Stomach (tissue), 9 donors: Measurements from ENCODE around the gene CYP17A1. TPM values are rescaled to one million over a fixed set of nuclear protein-coding genes. Genes with fewer than 3 reads are reported as not detected.
A peak's percentile ranks its signal among the peaks of the same experiment; 100 is the strongest.

Experiments
- DNase-seq, 2 donors: peaks; one replicate each; pipeline versions ENCODE4 v3.0.0 to v3.0.0-alpha.2; 2013 to 2019
- H3K27ac ChIP-seq, 5 donors: fragments of 200-600 bp in 4 of 5; sonication (generic) in 4 of 5; one replicate each; pipeline ENCODE4 v1.5.1; 2013 to 2019; ENCODE audit warnings: mild to moderate bottlenecking in 1 of 5, moderate library complexity in 1 of 5
- H3K27me3 ChIP-seq, 3 donors: fragments of 200-600 bp; sonication (generic); one replicate each; pipeline ENCODE4 v1.5.1; 2017 to 2019; ENCODE audit warnings: mixed run types in 1 of 3
- H3K36me3 ChIP-seq, 4 donors: fragments of 200-600 bp; sonication (generic); 1 replicate in 3 of 4; 2 replicates in 1 of 4; pipeline ENCODE4 v1.5.1; 2016 to 2019
- H3K4me1 ChIP-seq, 4 donors: fragments of 200-600 bp; sonication (generic); one replicate each; pipeline ENCODE4 v1.5.1; 2016 to 2019
- H3K4me3 ChIP-seq, 4 donors: fragments of 200-600 bp; sonication (generic) in 3 of 4; one replicate each; pipeline ENCODE4 v1.5.1; 2016 to 2019; ENCODE audit warnings: mild to moderate bottlenecking in 1 of 4
- H3K9me3 ChIP-seq, 4 donors: fragments of 200-600 bp; sonication (generic); one replicate each; pipeline ENCODE4 v1.5.1; 2016 to 2019
- POLR2A ChIP-seq, 4 donors: fragments of 450-650 bp; IDR thresholded peaks; one replicate each; pipeline ENCODE4 v1.6.1; 2016; ENCODE audit warnings: antibody characterized with exemption in 4 of 4, control low read depth in 2 of 4, mild to moderate bottlenecking in 1 of 4, moderate library complexity in 1 of 4
- POLR2AphosphoS5 ChIP-seq, 3 donors: sonication (generic); formaldehyde crosslinking; IDR thresholded peaks; one replicate each; pipeline ENCODE4 v1.6.1; 2016; ENCODE audit warnings: antibody characterized with exemption in 3 of 3
- WGBS, 5 donors: extraction: QIAGEN DNeasy Blood & Tissue Kit in 3 of 5; methylation state at CpG; one replicate each; pipeline versions ENCODE4 v1.1.5 to v1.1.7; 2013 to 2018; 5-methylcytosine and 5-hydroxymethylcytosine counted together
- intact Hi-C: fragments of 100-400 bp; cut with DNase I; formaldehyde crosslinking; loops from one replicate; pipeline ENCODE4 v1.15.1; 2023; ENCODE audit warnings: low total_unique reads
- polyA plus RNA-seq, 3 donors: library from polyadenylated mRNA; stranded (reverse); fragments of 200-250 nt; gene quantifications; one replicate each; pipeline ENCODE4 v1.2.3, GENCODE V29; 2013
- small RNA-seq, 4 donors: library from RNA; depleted of rRNA; stranded (forward); fragments of <200 nt; gene quantifications; one replicate each; pipeline ENCODE3, GENCODE V24; 2016
- total RNA-seq, 5 donors: library from RNA; depleted of rRNA; stranded (reverse); fragments of >200 nt; gene quantifications; one replicate each; pipeline versions ENCODE4 v1.1.0 to v1.2.3, GENCODE V29; 2014 to 2016
- TF ChIP-seq, protein P1 (sequence below), 7 experiments: fragments of 450-650 bp in 4 of 7; fragments of 200-600 bp in 3 of 7; sonication (generic) in 3 of 7; IDR thresholded peaks; one replicate each; pipeline ENCODE4 v1.5.1; 2016 to 2019; ENCODE audit warnings: antibody characterized with exemption in 7 of 7, control low read depth in 2 of 7, mild to moderate bottlenecking in 1 of 7
- donor health status: healthy with polysubstance abuse.
- donor health status: Bipolar disorder and iron deficiency.
- donor health status: healthy.

The CYP17A1 gene
- total and polyA plus RNA-seq, 8 donors = 0.30 to 106 (median 0.37) TPM; not detected in 5

DNA sequence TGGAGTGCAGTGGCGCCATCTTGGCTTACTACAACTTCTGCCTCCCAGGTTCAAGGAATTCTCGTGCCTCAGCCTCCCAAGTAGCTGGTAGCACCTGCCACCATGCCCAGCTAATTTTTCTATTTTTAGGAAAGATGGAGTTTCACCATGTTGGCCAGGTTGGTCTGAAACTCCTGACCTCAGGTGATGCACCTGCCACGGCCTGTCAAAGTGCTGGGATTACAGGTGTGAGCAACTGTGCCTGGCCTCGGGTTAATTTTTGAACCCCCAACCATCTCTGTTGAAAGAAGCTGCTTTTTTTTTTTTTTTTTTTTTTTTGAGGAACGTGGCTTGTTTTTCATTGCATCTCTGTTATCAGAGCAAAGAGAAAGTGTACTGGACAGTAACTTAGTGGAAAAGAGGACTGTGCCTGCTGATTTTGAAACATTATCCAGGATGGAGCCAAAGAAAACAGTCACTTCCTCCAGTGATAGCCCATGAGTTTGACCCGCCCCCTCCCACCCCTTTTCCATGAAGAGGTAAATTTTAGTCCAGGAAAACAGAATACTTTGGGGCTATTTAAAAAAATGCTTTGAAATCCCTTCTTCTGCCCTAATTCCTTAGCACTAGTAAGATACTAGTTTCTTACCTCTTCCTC is 55.2 kb downstream of the CYP17A1 start:
- peak overlapping the region in 1 of 4 donors; percentile 9 for H3K4me3 ChIP-seq
- H3K4me1 ChIP-seq = peaks cover 76 to 98% (median 88%) of the 10 kb centered on the region in 4 donors
- no peaks in the 10 kb centered on the region for H3K9me3 ChIP-seq
- TF ChIP-seq POLR2AphosphoS5 (IDR thresholded peaks at IDR 0.05) (peak in 1 of 3 donors; percentile 14), POLR2A (IDR thresholded peaks at IDR 0.05) (no peak)
- peak overlapping the region; percentile 72 to 92 (median 89) for H3K27ac ChIP-seq
- no peak for DNase-seq
- H3K36me3 ChIP-seq = no peaks in the 10 kb centered on the region
- intact Hi-C loops = no loop called here
- 62 to 71% (median 67%) methylated on average over 6 of the region's 6 CpGs for WGBS, 5 donors
- no peaks in the 10 kb centered on the region for H3K27me3 ChIP-seq

DNA sequence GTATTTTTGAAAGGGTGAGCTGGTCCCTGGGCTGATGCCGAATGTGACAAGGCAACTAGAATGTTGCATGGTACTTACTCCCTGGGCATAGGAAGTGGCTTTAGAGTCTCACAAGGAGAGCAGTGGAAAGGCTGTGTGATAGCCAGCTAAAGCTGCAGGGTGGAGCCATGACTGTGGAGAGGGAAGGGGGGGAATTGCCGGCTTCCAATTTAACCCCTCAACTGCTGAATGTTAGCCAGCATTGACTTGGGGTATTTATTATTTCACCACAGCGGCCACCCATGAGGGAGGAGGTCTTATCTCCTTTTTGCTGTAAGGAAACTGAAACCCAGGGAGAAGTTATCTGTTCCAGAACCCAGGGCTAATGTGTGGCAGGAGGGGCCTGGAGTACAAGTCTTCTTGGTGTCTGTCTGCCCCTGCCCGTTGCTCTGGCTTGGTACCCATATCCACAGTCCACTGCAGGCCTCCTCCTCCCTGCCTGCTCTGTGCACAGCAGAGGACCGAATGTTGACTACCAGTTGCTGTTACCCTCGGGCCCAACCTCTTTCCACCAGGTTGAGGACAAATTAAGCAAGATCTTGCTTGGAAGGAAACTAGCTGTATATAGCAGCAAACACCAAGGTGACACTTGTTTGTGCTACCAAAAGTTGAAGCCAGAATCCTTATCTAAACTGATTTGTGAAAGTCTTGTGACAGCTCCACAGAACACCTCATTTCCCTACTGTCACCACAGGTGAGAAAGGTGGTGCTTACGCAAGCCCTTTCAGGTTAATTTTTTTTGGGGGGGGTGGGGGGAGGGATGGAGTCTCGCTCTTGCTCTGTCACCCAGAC is 55.9 kb downstream of the CYP17A1 start:
- H3K4me1 ChIP-seq = peaks cover 79 to 98% (median 89%) of the 10 kb centered on the region in 4 donors
- intact Hi-C loops = no loop called here
- no peak overlapping the region for H3K4me3 ChIP-seq
- TF ChIP-seq, protein P1, sequence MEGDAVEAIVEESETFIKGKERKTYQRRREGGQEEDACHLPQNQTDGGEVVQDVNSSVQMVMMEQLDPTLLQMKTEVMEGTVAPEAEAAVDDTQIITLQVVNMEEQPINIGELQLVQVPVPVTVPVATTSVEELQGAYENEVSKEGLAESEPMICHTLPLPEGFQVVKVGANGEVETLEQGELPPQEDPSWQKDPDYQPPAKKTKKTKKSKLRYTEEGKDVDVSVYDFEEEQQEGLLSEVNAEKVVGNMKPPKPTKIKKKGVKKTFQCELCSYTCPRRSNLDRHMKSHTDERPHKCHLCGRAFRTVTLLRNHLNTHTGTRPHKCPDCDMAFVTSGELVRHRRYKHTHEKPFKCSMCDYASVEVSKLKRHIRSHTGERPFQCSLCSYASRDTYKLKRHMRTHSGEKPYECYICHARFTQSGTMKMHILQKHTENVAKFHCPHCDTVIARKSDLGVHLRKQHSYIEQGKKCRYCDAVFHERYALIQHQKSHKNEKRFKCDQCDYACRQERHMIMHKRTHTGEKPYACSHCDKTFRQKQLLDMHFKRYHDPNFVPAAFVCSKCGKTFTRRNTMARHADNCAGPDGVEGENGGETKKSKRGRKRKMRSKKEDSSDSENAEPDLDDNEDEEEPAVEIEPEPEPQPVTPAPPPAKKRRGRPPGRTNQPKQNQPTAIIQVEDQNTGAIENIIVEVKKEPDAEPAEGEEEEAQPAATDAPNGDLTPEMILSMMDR (IDR thresholded peaks at IDR 0.05) = no peak
- TF ChIP-seq POLR2AphosphoS5 (IDR thresholded peaks at IDR 0.05) (no peak), POLR2A (IDR thresholded peaks at IDR 0.05) (no peak)
- H3K9me3 ChIP-seq = no peaks in the 10 kb centered on the region
- no peaks in the 10 kb centered on the region for H3K36me3 ChIP-seq
- H3K27me3 ChIP-seq = no peaks in the 10 kb centered on the region
- peak overlapping the region; percentile 60 to 92 (median 89) for H3K27ac ChIP-seq
- DNase-seq = peak in 1 of 2 donors; percentile 30
- WGBS, 5 donors = 36 to 58% (median 49%) methylated on average over 5 to 8 of the region's 8 CpGs

Small RNAs within 50 kb of the gene (small RNA-seq; reads per million reads assigned to genes)
- gene AS3MT = 0 reads per million in 4 donors
- gene RF00026 = 0 reads per million in 4 donors
- gene RNU6-1231P = 0 reads per million in 4 donors

Other genes starting within 250 kb of the CYP17A1 start
- 100 to 1,000 TPM in 3 of 5 donors, 10 to 100 TPM in 2; 40.0 to 253 (median 149) TPM for gene TRIM8, start 192.9 kb downstream of the CYP17A1 start, total RNA-seq
- gene TRIM8, start 192.9 kb downstream of the CYP17A1 start, polyA plus RNA-seq = 10 to 100 TPM; 45.6 to 83.2 (median 68.4) TPM
- 1 to 10 TPM in 4 of 5 donors, under 1 TPM in 1; 0.58 to 8.4 (median 3.1) TPM for gene ARL3, start 123.0 kb downstream of the CYP17A1 start, total RNA-seq
- 10 to 100 TPM in 2 of 3 donors, 1 to 10 TPM in 1; 8.9 to 17.0 (median 11.7) TPM for gene ARL3, start 123.0 kb downstream of the CYP17A1 start, polyA plus RNA-seq
- 100 to 1,000 TPM in 1 of 5 donors, 10 to 100 TPM in 3, 1 to 10 TPM in 1; 8.7 to 267 (median 13.2) TPM for gene SFXN2, start 122.8 kb downstream of the CYP17A1 start, total RNA-seq
- 10 to 100 TPM in 1 of 3 donors, 1 to 10 TPM in 2; 4.7 to 10.7 (median 7.5) TPM for gene SFXN2, start 122.8 kb downstream of the CYP17A1 start, polyA plus RNA-seq
- 100 to 1,000 TPM in 1 of 5 donors, 10 to 100 TPM in 4; 25.5 to 140 (median 43.3) TPM for gene WBP1L, start 93.5 kb downstream of the CYP17A1 start, total RNA-seq
- 10 to 100 TPM; 15.1 to 27.5 (median 25.4) TPM for gene WBP1L, start 93.5 kb downstream of the CYP17A1 start, polyA plus RNA-seq
- 10 to 100 TPM in 4 of 5 donors, 1 to 10 TPM in 1; 9.9 to 59.3 (median 32.6) TPM for gene BORCS7, start 16.8 kb upstream of the CYP17A1 start, total RNA-seq
- 10 to 100 TPM; 20.0 to 39.0 (median 33.1) TPM for gene BORCS7, start 16.8 kb upstream of the CYP17A1 start, polyA plus RNA-seq
- gene AS3MT, start 32.1 kb upstream of the CYP17A1 start, total RNA-seq = 1 to 10 TPM in 3 of 5 donors, under 1 TPM in 1, not detected in 1; 0.43 to 7.6 (median 4.4) TPM
- 1 to 10 TPM; 3.6 to 6.4 (median 3.9) TPM for gene AS3MT, start 32.1 kb upstream of the CYP17A1 start, polyA plus RNA-seq
- 10 to 100 TPM in 3 of 5 donors, 1 to 10 TPM in 2; 5.3 to 45.5 (median 15.2) TPM for gene CNNM2, start 80.9 kb upstream of the CYP17A1 start, total RNA-seq
- 1 to 10 TPM in 2 of 3 donors, under 1 TPM in 1; 0.76 to 1.6 (median 1.3) TPM for gene CNNM2, start 80.9 kb upstream of the CYP17A1 start, polyA plus RNA-seq